LoVo (cell line): ENCODE data around the gene EGFL8.
A peak's percentile ranks its signal among the peaks of the same experiment; 100 is the strongest.

Experiments
- DNase-seq: peaks from one replicate; pipeline ENCODE4 v3.0.0-alpha.2; 2016; ENCODE audit warnings: low spot score

The EGFL8 gene

DNA sequence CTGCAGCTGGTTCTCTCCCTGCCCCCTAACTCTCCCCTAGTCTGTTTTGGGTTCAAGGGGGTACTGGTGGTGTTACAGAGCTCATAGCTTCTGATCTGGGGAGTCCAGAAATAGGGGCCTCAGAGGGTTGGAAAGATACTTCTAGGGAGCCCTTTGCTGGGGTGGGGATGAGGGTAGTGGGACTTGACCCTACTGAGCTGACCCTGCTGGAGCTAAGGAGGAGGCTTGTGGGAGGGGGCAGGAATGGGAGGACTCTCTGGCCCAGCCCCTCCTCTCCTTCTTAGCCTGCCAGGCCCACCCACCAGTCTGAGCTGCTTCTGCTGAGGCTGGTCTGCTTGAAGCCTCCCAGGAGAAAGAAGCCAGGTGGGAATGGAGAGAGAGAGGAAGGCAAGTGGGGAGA lies at the start of gene EGFL8:
TSS of gene EGFL8 (plus strand) at position 301 of the 400 bp plus-strand sequence. CDS start 1,571 bp downstream, outside the sequence.
- no peak for DNase-seq

DNA sequence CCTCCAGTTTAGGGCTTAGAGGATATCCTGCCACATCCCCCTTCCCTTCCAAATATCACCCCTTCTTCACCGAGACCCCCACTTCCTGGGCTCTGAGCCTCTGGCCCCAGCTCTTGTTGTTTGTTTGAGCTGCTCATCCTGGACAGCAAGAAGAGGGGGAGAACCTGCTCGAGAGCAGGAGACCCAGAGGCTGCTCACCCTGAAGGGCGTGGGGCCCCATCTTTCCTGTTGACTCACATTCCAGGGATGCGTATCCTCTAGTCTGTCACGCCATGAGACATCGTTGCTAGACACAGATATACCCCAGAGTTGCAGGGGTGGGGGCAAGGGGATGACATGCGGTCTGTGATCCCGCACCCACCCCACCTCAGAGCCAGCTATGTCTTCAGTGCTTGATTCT lies 49.6 kb upstream of the EGFL8 start:
- no peak for DNase-seq

GRCh38 chr6:32115623-32116022 lies 48.8 kb upstream of the EGFL8 start:
- no peak for DNase-seq

DNA sequence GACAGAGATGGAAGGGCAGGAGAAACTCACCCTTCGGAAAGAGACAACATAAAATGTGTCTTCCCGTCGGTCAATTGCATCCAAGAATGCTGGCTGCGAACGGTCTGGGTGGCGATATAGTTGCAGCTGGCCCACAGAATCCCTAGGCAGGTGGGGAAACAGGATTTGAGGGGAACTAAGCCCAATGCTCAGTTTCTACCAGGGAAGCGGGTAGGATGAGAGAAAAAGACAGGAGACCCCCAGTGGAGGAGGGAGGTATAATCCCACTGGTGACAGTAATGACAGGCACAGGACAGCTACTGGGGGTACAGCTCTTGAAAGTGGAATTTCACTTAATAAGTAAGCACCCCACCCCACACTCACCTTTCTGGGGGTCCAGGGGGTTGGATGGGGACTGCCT lies 47.7 kb upstream of the EGFL8 start:
- DNase-seq, result no peak

GRCh38 chr6:32117461-32117860 lies 46.9 kb upstream of the EGFL8 start:
- DNase-seq, result no peak

- DNase-seq, result peak; percentile 65
These were observed 45.4 kb upstream of the EGFL8 start for GRCh38 chr6:32118782-32119628.

DNA sequence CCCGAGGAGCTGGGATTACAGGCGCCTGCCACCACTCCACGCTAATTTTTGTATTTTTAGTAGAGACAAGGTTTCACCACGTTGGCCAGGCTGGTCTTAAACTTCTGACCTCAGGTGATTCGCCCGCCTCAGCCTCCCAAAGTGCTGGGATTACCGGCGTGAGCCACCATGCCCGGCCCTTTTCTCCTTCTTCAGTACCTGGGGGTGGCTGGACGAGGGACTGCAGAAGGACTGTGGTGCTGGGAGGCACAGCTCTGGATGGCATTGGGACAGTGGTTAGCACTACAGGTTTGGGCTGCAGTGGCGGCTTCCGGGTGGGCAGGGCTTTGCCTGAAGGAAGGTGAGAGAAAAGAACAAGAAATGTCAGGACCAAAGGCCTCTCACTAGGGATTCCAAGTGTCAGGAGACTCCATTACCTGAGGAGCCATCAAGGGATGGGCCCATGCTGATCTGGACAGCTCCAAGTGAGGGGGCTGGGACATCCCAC lies 43.8 kb upstream of the EGFL8 start:
- no peak for DNase-seq

DNA sequence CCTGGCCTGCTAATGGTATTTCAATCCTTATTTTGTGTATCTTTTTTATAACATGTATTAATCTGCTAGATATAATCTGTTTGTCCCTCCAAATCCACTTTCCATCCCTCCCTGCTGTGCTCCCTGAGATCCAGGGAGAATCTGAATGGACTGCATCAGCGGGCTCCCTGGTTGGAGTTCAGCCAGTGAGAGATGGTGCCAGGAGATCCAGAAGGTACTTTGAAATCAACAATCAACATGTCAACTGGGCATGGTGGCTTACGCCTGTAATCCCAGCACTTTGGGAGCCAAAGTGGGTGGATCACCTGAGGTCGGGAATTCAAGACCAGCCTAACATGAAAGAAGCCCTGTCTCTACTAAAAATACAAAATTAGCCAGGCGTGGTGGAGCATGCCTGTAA lies 40.7 kb upstream of the EGFL8 start:
- DNase-seq, result no peak

DNA sequence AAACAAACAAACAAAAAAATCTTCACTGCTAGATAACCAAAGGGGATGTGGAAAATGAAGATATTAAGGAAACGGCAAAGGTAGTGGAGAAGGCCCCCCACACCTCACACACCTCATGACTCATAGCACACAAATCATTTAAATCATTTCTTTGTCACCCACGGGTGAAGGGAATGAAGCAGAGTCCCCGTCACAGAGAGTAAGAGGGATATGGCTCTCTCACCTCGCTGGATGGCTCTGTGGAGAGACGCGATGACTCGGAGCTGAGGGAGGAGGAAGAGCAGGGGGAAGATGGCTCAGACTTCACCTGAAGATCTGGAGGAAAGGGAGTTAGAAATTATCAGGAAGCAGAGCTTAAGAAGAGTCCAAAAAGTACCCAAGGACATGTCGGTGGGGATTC lies 37.5 kb upstream of the EGFL8 start:
- no peak for DNase-seq

GRCh38 chr6:32127409-32127716 lies 37.0 kb upstream of the EGFL8 start:
- no peak for DNase-seq

DNA sequence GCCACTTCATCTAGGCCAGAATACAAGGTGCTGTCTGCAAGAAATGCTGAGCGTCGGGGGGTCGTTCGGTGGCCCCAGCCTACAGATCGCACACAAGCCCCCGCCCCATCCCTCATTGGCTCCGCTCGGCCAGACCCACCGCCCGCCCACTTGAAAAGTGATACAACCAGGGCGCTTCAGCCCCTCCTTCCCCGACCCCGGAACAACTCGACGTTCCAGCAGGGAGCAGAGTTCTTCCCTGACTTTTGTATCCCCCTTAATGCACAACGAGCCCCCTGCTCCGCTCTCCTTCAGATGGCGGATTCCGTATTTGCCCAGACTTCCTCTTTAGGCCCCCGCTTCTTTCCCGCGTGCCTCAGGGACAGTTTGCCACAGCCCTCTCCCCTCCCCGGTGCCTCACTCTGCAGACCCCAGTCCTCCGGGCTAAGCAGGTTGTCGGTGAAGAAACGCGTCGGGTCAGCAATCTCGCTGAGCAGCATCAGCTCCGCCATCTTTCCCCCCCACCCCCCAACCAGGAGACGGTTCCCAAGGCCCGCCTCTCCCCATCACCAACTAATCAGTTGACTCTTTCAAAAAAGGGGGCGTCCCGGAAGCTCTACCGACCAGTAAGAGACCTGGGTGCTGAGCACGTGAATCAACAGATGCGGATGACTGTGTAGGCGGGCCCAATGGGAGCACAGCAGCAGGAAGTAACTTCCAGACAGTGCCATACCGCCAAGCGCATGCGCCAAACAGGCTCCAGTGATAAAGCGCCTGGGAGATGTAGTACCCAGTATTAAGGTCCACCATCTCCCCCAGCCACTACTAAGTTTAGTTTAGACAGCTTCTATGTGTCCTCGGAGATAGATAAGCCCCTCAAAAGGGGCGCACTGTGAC lies 36.4 kb upstream of the EGFL8 start, which contains the start of gene ATF6B:
TSS of gene ATF6B (minus strand) at position 530 of the 876 bp plus-strand sequence. CDS start at position 491, 39 bp downstream.
- DNase-seq, result peak; percentile 99

DNA sequence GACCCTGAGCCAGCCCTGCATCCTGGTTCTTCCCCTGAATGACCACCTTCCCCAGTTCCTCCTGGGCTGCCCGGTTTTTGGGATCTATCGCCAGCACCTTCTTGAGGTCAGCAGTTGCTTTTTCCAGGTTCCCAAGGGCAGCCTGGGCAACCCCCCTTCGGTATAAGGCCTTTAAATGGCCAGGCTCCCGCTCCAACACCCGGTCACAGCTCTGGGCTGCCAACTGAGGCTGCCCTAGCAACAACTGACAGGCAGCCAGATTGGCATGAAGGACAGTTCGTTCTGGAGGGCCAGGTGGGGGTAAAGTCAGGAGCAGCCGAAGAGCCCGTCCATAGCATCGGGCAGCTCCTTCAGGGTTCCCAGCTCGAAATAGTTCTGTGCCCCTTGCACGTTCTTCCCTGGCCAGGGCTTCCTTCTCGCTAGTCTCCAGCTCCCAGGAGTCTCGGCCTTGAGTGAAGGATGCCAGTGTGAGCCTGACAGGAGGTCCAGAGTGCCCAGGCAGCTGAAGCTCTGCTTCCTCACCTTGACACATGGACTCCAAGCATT lies 35.6 kb upstream of the EGFL8 start:
- no peak for DNase-seq

GRCh38 chr6:32129297-32130088 lies 34.9 kb upstream of the EGFL8 start:
- no peak for DNase-seq

- no peak for DNase-seq
These were observed 32.9 kb upstream of the EGFL8 start for GRCh38 chr6:32131439-32131948.

DNA sequence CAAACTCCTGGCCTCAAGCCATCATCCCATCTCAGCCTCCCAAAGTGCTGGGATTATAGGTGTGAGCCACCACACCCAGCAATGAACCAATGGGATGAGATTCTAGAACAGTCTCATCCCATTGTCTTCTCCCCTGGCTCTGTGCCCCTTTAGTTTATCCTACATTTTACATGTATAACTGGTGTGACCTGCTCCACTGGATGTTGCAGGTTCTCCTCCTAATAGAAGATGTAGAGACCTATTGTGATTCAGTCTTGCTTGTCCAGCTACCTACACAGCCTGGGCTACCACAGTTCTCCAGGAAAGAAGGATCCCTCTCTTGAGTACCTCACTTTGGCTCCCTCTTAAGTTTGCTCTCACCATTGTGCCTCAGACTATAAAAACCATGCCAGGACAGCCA lies 32.3 kb upstream of the EGFL8 start:
- DNase-seq, result no peak

DNA sequence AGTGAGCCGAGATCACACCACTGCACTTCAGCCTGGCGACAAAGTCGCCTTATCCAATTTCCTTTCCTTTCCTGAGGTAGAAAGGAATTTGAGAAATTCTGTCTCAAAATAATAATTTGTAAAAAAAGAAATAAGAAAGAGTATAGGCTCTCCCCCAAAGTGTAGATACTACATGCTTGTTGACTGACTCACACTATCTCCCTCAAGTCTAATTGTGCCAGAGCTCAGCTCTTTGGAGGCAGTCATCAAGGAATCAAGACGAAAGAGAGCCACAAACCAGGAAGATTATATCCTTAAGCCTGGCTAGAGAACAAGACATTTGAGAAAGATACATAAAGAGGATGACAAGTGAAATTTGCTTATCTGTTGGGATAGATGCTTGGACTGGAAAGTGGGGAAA lies 30.6 kb upstream of the EGFL8 start:
- DNase-seq, result no peak

- DNase-seq, result no peak
These were observed 26.9 kb upstream of the EGFL8 start for GRCh38 chr6:32137454-32137853.

DNA sequence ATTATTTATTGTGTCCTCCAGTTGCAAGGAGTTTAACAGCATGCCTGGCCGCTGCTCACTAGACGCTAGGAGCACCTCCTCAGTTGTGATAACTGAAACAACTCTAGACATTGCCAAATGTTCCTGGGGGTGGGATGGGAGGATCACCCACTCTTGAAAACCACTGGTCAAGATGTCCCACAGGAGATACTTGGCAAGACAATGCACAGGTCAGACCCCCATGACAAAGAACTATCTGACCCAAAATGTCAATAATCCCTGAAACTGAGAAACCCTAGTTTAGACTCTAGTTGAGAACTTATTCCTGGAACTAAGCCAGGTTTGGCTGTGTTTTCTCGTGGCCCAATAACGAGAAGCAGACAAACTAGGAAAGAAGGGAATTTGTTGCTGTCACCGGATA lies 24.8 kb upstream of the EGFL8 start:
- DNase-seq, result no peak

- no peak for DNase-seq
These were observed 23.9 kb upstream of the EGFL8 start for GRCh38 chr6:32140420-32141046.

DNA sequence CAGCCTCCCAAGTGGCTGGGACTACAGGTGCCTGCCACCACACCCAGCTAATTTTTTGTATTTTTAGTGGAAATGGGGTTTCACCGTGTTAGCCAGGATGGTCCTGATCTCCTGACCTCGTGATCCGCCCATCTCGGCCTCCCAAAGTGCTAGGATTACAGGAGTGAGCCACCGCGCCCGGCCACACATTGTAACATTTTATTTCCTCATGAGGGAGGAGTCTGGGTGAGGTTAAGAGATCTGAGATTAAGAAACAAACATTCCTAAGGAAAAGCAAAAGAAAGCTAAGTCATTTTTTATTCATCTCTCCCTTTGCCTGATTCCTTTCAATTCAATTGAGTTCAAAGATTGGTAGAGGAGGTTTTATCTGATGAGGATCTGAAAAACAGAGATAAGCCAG lies 20.2 kb upstream of the EGFL8 start:
- peak; percentile 19 for DNase-seq

GRCh38 chr6:32146287-32146686 lies 18.1 kb upstream of the EGFL8 start:
- DNase-seq, result no peak
